Peyer's patch (tissue), 4 donors: ENCODE results near the gene CNKSR3.

Source experiments
- CTCF ChIP-seq, 6 experiments: fragments of 450-650 bp in 4 of 6; fragments of 200-600 bp in 2 of 6; sonication (generic) in 1 of 6; IDR thresholded peaks; one replicate each; pipeline ENCODE4 v1.5.1; 2017 to 2019; ENCODE audit warnings: antibody characterized with exemption in 6 of 6, mild to moderate bottlenecking in 3 of 6, moderate library complexity in 1 of 6
- POLR2A ChIP-seq, 2 donors: fragments of 450-650 bp; IDR thresholded peaks; one replicate each; pipeline ENCODE4 v1.5.1; 2017; ENCODE audit warnings: antibody characterized with exemption in 2 of 2, mild to moderate bottlenecking in 2 of 2, moderate library complexity in 2 of 2

- TF ChIP-seq CTCF (IDR thresholded peaks at IDR 0.05) (no peak), POLR2A (IDR thresholded peaks at IDR 0.05) (no peak)
These were observed 96.3 kb downstream of the CNKSR3 start for GRCh38 chr6:154414021-154414813.
